Measurements from ENCODE around the gene GAD2. TPM values are rescaled to one million over a fixed set of nuclear protein-coding genes. Genes with fewer than 3 reads are reported as not detected.

The GAD2 gene
- total and polyA plus RNA-seq, 12 donors = not detected

GRCh38 chr10:26259341-26259740 is 42.8 kb downstream of the GAD2 start:
- Histone ChIP-seq H3K27me3 (peaks cover 4% of the 10 kb centered on the region), H3K4me1 (replicated peaks in 1 of 2) (no peaks in the 10 kb centered on the region), H3K9me3 (replicated peaks in 1 of 3) (no peaks in the 10 kb centered on the region), H3K36me3 (replicated peaks in 1 of 2) (no peaks in the 10 kb centered on the region), H3K4me3 (no peak overlapping the region), H3K27ac (no peak overlapping the region)
- intact Hi-C loops (cut with DNase I) = no loop called here
- WGBS, 4 donors = 44 to 52% (median 46%) methylated on average over 1 of the region's 1 CpG
- DNase-seq = no peak
- TF ChIP-seq CTCF (IDR thresholded peaks at IDR 0.05) (no peak), POLR2A (IDR thresholded peaks at IDR 0.05) (no peak)

GRCh38 chr10:26269754-26270153 is 53.2 kb downstream of the GAD2 start:
- Histone ChIP-seq H3K4me3 (no peak overlapping the region), H3K27me3 (no peaks in the 10 kb centered on the region), H3K27ac (no peak overlapping the region), H3K9me3 (replicated peaks in 1 of 3) (no peaks in the 10 kb centered on the region), H3K36me3 (replicated peaks in 1 of 2) (no peaks in the 10 kb centered on the region), H3K4me1 (replicated peaks in 1 of 2) (no peaks in the 10 kb centered on the region)
- TF ChIP-seq CTCF (IDR thresholded peaks at IDR 0.05) = peak in 1 of 6 experiments; percentile 8
- no peak for TF ChIP-seq POLR2A (IDR thresholded peaks at IDR 0.05)
- no peak for DNase-seq
- intact Hi-C loops (cut with DNase I) = no loop called here
- WGBS, 4 donors = 14 to 25% (median 22%) methylated on average over 8 of the region's 8 CpGs

- Histone ChIP-seq H3K9me3 (replicated peaks in 1 of 3) (no peaks in the 10 kb centered on the region), H3K36me3 (replicated peaks in 1 of 2) (no peaks in the 10 kb centered on the region), H3K4me3 (no peak overlapping the region), H3K27ac (no peak overlapping the region), H3K27me3 (no peaks in the 10 kb centered on the region), H3K4me1 (replicated peaks in 1 of 2) (no peaks in the 10 kb centered on the region)
- TF ChIP-seq POLR2A (IDR thresholded peaks at IDR 0.05) (no peak), CTCF (IDR thresholded peaks at IDR 0.05) (no peak)
- no peak for DNase-seq
- 70 to 79% (median 74%) methylated on average over 4 to 5 of the region's 5 CpGs for WGBS, 4 donors
- intact Hi-C loops (cut with DNase I) = no loop called here
Observed at GRCh38 chr10:26274391-26274790, 57.8 kb downstream of the GAD2 start.

- intact Hi-C loops (cut with DNase I) = no loop called here
- H3K4me3 ChIP-seq = no peak overlapping the region
Observed at GRCh38 chr10:26278295-26278694, 61.7 kb downstream of the GAD2 start.

More at GRCh38 chr10:26278295-26278694, 61.7 kb downstream of the GAD2 start:
- DNase-seq = no peak
- TF ChIP-seq CTCF (IDR thresholded peaks at IDR 0.05) (no peak), POLR2A (IDR thresholded peaks at IDR 0.05) (no peak)
- 75 to 89% (median 83%) methylated on average over 3 of the region's 3 CpGs for WGBS, 4 donors
- H3K9me3 ChIP-seq (replicated peaks in 1 of 3) = no peaks in the 10 kb centered on the region
- no peak overlapping the region for H3K27ac ChIP-seq
- H3K27me3 ChIP-seq = no peaks in the 10 kb centered on the region
- no peaks in the 10 kb centered on the region for H3K4me1 ChIP-seq (replicated peaks in 1 of 2)
- no peaks in the 10 kb centered on the region for H3K36me3 ChIP-seq (replicated peaks in 1 of 2)
